Tibial nerve (tissue), 4 donors: ENCODE results near the gene CALCOCO1. TPM values are rescaled to one million over a fixed set of nuclear protein-coding genes. Genes with fewer than 3 reads are reported as not detected.
A peak's percentile ranks its signal among the peaks of the same experiment; 100 is the strongest.

ENCODE experiments used
- DNase-seq, 2 donors: peaks; one replicate each; pipeline ENCODE4 v3.0.0-alpha.2; 2019; ENCODE audit warnings: low spot score in 2 of 2
- H3K27ac ChIP-seq, 4 donors: fragments of 200-600 bp; sonication (generic) in 3 of 4; one replicate each; pipeline ENCODE4 v1.5.1; 2017 to 2019; ENCODE audit warnings: mild to moderate bottlenecking in 1 of 4
- H3K27me3 ChIP-seq, 2 donors: fragments of 200-600 bp; sonication (generic) in 1 of 2; one replicate each; pipeline versions ENCODE4 v1.5.1 to v1.6.0; 2017 to 2019
- H3K36me3 ChIP-seq, 3 donors: fragments of 200-600 bp; sonication (generic); one replicate each; pipeline ENCODE4 v1.5.1; 2018 to 2019
- H3K4me1 ChIP-seq, 4 donors: fragments of 200-600 bp; sonication (generic) in 3 of 4; one replicate each; pipeline ENCODE4 v1.5.1; 2017 to 2019
- H3K4me3 ChIP-seq, 4 donors: fragments of 200-600 bp; sonication (generic) in 3 of 4; one replicate each; pipeline ENCODE4 v1.5.1; 2017 to 2019; ENCODE audit warnings: mild to moderate bottlenecking in 1 of 4, moderate library complexity in 1 of 4
- H3K9me3 ChIP-seq, 4 donors: fragments of 200-600 bp; sonication (generic) in 3 of 4; one replicate each; pipeline ENCODE4 v1.5.1; 2017 to 2019
- EP300 ChIP-seq, 2 donors: sonication (generic); formaldehyde crosslinking; IDR thresholded peaks; one replicate each; pipeline ENCODE4 v1.6.1; 2017; ENCODE audit warnings: antibody characterized with exemption in 2 of 2, mild to moderate bottlenecking in 1 of 2
- POLR2A ChIP-seq, 2 donors: fragments of 450-650 bp; IDR thresholded peaks; one replicate each; pipeline ENCODE4 v1.6.1; 2017; ENCODE audit warnings: antibody characterized with exemption in 2 of 2, mild to moderate bottlenecking in 2 of 2, moderate library complexity in 2 of 2
- WGBS, 2 donors: methylation state at CpG; one replicate each; pipeline ENCODE4 v1.1.5; 2018; 5-methylcytosine and 5-hydroxymethylcytosine counted together
- total RNA-seq, 4 donors: library from RNA; depleted of rRNA; stranded (reverse); fragments of >200 nt; gene quantifications; one replicate each; pipeline ENCODE4 v1.1.0, GENCODE V29; 2016
- TF ChIP-seq, protein P1 (sequence below), 5 experiments: fragments of 200-600 bp in 3 of 5; fragments of 450-650 bp in 2 of 5; sonication (generic) in 3 of 5; IDR thresholded peaks; one replicate each; pipeline ENCODE4 v1.5.1; 2016 to 2019; ENCODE audit warnings: antibody characterized with exemption in 5 of 5, mild to moderate bottlenecking in 3 of 5, moderate library complexity in 2 of 5

CALCOCO1 gene
- total RNA-seq, 4 donors from 2014 or later: 226 to 383 (median 285) TPM

DNA sequence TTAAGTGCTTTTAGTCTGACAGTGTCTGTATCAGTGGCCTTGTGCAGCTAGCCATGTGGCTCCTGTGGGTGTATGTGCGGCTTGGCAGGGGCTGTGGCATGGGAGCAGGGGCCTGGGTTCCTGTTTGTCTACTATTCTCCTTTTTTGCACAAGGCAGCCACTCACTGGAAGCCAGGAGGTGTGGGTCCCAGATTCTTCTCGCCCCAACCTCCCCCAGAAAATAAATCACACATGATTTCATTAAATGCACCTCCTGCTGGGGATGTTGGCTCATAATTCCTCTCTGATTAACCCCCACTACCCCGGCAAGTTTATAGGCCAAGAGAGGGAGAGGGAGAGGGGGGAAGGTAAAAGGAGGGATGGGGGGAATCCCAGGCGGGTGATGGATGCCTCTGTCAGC is 17.6 kb downstream of the CALCOCO1 start:
- 42% methylated on average over 4 of the region's 4 CpGs for WGBS, 2 donors
- Histone ChIP-seq H3K27ac (no peak overlapping the region), H3K9me3 (no peaks in the 10 kb centered on the region), H3K27me3 (peaks cover 0 to 14% of the 10 kb centered on the region in 2 donors), H3K4me1 (peaks cover 0 to 4% (median 0%) of the 10 kb centered on the region in 4 donors), H3K4me3 (no peak overlapping the region), H3K36me3 (peaks cover 0 to 41% (median 0%) of the 10 kb centered on the region in 3 donors)
- TF ChIP-seq, protein P1, sequence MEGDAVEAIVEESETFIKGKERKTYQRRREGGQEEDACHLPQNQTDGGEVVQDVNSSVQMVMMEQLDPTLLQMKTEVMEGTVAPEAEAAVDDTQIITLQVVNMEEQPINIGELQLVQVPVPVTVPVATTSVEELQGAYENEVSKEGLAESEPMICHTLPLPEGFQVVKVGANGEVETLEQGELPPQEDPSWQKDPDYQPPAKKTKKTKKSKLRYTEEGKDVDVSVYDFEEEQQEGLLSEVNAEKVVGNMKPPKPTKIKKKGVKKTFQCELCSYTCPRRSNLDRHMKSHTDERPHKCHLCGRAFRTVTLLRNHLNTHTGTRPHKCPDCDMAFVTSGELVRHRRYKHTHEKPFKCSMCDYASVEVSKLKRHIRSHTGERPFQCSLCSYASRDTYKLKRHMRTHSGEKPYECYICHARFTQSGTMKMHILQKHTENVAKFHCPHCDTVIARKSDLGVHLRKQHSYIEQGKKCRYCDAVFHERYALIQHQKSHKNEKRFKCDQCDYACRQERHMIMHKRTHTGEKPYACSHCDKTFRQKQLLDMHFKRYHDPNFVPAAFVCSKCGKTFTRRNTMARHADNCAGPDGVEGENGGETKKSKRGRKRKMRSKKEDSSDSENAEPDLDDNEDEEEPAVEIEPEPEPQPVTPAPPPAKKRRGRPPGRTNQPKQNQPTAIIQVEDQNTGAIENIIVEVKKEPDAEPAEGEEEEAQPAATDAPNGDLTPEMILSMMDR (IDR thresholded peaks at IDR 0.05): no peak
- no peak for TF ChIP-seq POLR2A (IDR thresholded peaks at IDR 0.05)
- no peak for TF ChIP-seq EP300 (IDR thresholded peaks at IDR 0.05)
- DNase-seq: no peak

DNA sequence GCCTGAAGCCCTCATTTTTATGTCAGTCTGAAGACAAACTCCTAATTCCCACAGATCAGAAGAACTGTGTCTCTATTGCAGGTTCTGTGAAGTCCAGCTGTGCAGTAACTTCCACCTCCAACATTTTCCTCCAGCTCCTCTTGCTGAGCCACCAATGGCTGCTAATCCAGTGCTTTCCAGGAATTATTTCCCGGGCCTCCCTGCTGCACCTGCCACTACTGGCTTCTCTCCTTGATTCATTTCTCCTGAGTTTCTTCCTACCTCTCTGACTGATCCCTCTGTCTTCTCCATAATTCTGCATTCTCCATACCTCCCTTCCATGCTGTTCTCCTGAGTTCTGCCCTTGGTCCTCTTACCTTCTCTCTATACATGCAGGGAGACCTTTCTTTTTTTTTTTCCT is 21.2 kb downstream of the CALCOCO1 start:
- no peak overlapping the region for H3K27ac ChIP-seq
- peaks cover 0 to 47% of the 10 kb centered on the region in 2 donors for H3K27me3 ChIP-seq
- no peak for TF ChIP-seq EP300 (IDR thresholded peaks at IDR 0.05)
- no peak for TF ChIP-seq POLR2A (IDR thresholded peaks at IDR 0.05)
- TF ChIP-seq, protein P1 (IDR thresholded peaks at IDR 0.05): no peak
- no peak for DNase-seq
- peaks cover 0 to 8% (median 0%) of the 10 kb centered on the region in 4 donors for H3K4me1 ChIP-seq
- H3K36me3 ChIP-seq: peaks cover 0 to 5% (median 0%) of the 10 kb centered on the region in 3 donors
- no peaks in the 10 kb centered on the region for H3K9me3 ChIP-seq
- no peak overlapping the region for H3K4me3 ChIP-seq
- WGBS, 2 donors: 76 to 81% methylated on average over 1 of the region's 1 CpG

DNA sequence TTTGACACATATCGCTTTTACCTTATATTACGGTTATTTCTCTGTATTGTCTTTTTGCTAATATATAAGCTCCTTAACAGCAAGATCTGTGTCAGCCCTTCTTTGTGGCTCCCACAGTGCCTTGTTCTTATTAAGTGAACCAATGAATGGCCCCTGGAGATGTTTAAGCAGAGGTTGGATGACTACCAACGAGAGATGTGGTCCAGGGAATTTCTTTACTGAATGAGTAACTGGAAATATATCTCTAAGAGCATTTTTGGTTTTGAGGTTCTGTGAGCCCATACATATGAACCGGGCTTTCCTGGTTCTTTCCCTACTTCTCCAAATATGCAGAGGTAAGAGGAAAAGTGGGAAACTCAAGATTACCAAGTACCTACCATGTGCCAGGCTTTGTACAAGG is 23.5 kb downstream of the CALCOCO1 start:
- 72 to 76% methylated on average over 4 of the region's 4 CpGs for WGBS, 2 donors
- no peak for TF ChIP-seq POLR2A (IDR thresholded peaks at IDR 0.05)
- no peak for TF ChIP-seq EP300 (IDR thresholded peaks at IDR 0.05)
- TF ChIP-seq, protein P1 (IDR thresholded peaks at IDR 0.05): no peak
- peaks cover 2 to 70% of the 10 kb centered on the region in 2 donors for H3K27me3 ChIP-seq
- no peak for DNase-seq
- H3K4me1 ChIP-seq: peaks cover 0 to 4% (median 0%) of the 10 kb centered on the region in 4 donors
- H3K4me3 ChIP-seq: no peak overlapping the region
- no peaks in the 10 kb centered on the region for H3K9me3 ChIP-seq
- no peak overlapping the region for H3K27ac ChIP-seq
- H3K36me3 ChIP-seq: no peaks in the 10 kb centered on the region

DNA sequence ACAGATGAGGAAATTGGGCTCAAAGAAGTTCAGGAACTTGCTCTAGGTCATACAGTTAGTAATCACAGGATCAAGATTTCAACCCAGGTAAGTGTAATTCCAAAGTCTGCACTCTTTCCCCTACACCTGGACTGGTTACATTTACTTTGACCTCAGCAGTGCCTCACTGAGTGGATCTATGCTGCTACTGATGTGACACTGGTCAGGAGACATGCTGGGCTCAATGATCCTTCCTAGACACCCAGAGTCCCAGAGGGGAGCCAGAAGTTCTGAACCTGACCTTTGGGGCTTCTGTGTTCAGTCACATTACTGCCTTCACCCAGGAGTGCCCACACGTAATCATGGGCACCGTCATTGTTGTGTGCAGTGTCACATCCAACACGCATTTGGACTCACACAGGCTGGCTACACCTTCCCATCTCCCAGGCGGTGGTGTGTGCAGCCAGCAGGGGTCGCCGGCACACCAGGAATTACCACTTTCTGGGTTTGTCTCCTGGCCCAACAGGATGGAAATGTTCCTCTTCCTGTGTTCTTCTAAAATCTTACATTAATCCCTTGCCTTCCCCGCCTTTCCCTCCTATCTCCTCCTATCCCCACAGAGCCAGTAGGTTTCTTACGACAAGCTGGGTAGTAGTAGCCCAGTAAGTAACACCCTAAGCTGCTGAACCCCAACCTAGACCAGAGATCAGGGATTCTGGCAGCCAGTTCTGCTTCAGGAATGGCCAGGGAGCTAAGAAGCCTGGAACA is 25.6 kb downstream of the CALCOCO1 start:
- WGBS, 2 donors: 6 to 7% methylated on average over 8 of the region's 8 CpGs
- H3K4me3 ChIP-seq: no peak overlapping the region
- TF ChIP-seq EP300 (IDR thresholded peaks at IDR 0.05): no peak
- no peak for TF ChIP-seq POLR2A (IDR thresholded peaks at IDR 0.05)
- TF ChIP-seq, protein P1 (IDR thresholded peaks at IDR 0.05): peak; percentile 79 to 91 (median 87)
- H3K9me3 ChIP-seq: no peaks in the 10 kb centered on the region
- peak; percentile 67 to 88 for DNase-seq
- H3K4me1 ChIP-seq: peaks cover 0 to 8% (median 3%) of the 10 kb centered on the region in 4 donors
- no peak overlapping the region for H3K27ac ChIP-seq
- H3K27me3 ChIP-seq: peaks cover 2 to 89% of the 10 kb centered on the region in 2 donors
- H3K36me3 ChIP-seq: no peaks in the 10 kb centered on the region

DNA sequence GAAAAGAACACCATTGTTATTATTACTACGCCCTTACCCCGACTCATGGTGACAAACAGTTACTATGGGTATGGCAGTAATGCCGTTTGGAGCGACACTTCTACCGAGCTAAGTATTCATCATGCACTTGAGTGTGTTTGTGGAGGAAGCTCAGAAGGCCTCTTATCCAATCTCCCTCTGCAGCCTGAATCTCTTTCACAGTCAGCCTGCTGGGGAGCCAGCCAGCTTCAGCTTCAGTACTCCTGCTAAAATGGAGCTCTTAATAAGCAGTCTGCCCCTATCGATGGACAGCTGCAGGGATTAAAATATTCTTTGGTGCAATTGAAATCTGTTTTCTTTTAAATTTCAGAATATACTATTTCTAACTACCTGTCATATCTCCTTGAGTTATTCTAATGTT is 26.7 kb downstream of the CALCOCO1 start:
- DNase-seq: no peak
- H3K36me3 ChIP-seq: no peaks in the 10 kb centered on the region
- TF ChIP-seq POLR2A (IDR thresholded peaks at IDR 0.05): no peak
- TF ChIP-seq EP300 (IDR thresholded peaks at IDR 0.05): no peak
- TF ChIP-seq, protein P1 (IDR thresholded peaks at IDR 0.05): no peak
- no peak overlapping the region for H3K27ac ChIP-seq
- H3K27me3 ChIP-seq: peaks cover 2 to 95% of the 10 kb centered on the region in 2 donors
- H3K4me1 ChIP-seq: peaks cover 0 to 20% (median 13%) of the 10 kb centered on the region in 4 donors
- WGBS, 2 donors: 46 to 55% methylated on average over 6 of the region's 6 CpGs
- no peak overlapping the region for H3K4me3 ChIP-seq
- H3K9me3 ChIP-seq: no peaks in the 10 kb centered on the region
